Neutrophil (primary cell): Measurements from ENCODE around the gene DENND5B.

Experiments used
- H3K27ac ChIP-seq: fragments of 200-600 bp; sonication (generic); 2 replicates; pipeline ENCODE4 v1.5.1; 2016; ENCODE audit warnings: mild to moderate bottlenecking, moderate library complexity
- H3K27me3 ChIP-seq: fragments of 200-600 bp; sonication (generic); 2 replicates; pipeline ENCODE4 v1.6.0; 2016; ENCODE audit warnings: mild to moderate bottlenecking
- H3K36me3 ChIP-seq: fragments of 200-600 bp; sonication (generic); 2 replicates; pipeline ENCODE4 v1.5.1; 2017
- H3K4me1 ChIP-seq, 2 experiments: fragments of 200-600 bp in 1 of 2; sonication (generic) in 1 of 2; 1 replicate in 1 of 2; 2 replicates in 1 of 2; pipeline versions ENCODE4 v1.5.1 to v1.6.1; 2013 to 2016; ENCODE audit warnings: low read depth in 1 of 2, low read length in 1 of 2, mild to moderate bottlenecking in 1 of 2, moderate library complexity in 1 of 2; ENCODE audit not compliant: control insufficient read depth in 1 of 2, insufficient read depth in 1 of 2
- H3K4me3 ChIP-seq, 2 experiments: fragments of 200-600 bp in 1 of 2; sonication (generic) in 1 of 2; 1 replicate in 1 of 2; 2 replicates in 1 of 2; pipeline ENCODE4 v1.5.1; 2013 to 2016; ENCODE audit warnings: low read depth in 1 of 2, low read length in 1 of 2, mild to moderate bottlenecking in 1 of 2, moderate library complexity in 1 of 2
- H3K9me3 ChIP-seq: fragments of 200-600 bp; sonication (generic); 2 replicates; pipeline ENCODE4 v1.5.1; 2016
- CTCF ChIP-seq: fragments of 200-600 bp; sonication (generic); IDR thresholded peaks from 2 replicates; pipeline ENCODE4 v1.5.1; 2016; ENCODE audit warnings: antibody characterized with exemption

The DENND5B gene

GRCh38 chr12:31482816-31483215, 108.1 kb downstream of the DENND5B start:
- no peak overlapping the region for H3K27ac ChIP-seq
- no peak overlapping the region for H3K4me3 ChIP-seq
- H3K4me1 ChIP-seq, result no peaks in the 10 kb centered on the region
- no peaks in the 10 kb centered on the region for H3K36me3 ChIP-seq
- no peaks in the 10 kb centered on the region for H3K9me3 ChIP-seq
- TF ChIP-seq CTCF, result no peak
- no peaks in the 10 kb centered on the region for H3K27me3 ChIP-seq

- no peak overlapping the region for H3K27ac ChIP-seq
- no peak overlapping the region for H3K4me3 ChIP-seq
- no peaks in the 10 kb centered on the region for H3K36me3 ChIP-seq
- H3K4me1 ChIP-seq, result no peaks in the 10 kb centered on the region
- no peaks in the 10 kb centered on the region for H3K27me3 ChIP-seq
- H3K9me3 ChIP-seq, result no peaks in the 10 kb centered on the region
- TF ChIP-seq CTCF, result no peak
Observed at GRCh38 chr12:31481415-31481814, 109.5 kb downstream of the DENND5B start.

GRCh38 chr12:31479516-31480210, 111.3 kb downstream of the DENND5B start:
- Histone ChIP-seq H3K27ac (no peak overlapping the region), H3K4me3 (no peak overlapping the region), H3K4me1 (no peaks in the 10 kb centered on the region), H3K27me3 (no peaks in the 10 kb centered on the region), H3K36me3 (no peaks in the 10 kb centered on the region), H3K9me3 (no peaks in the 10 kb centered on the region)
- TF ChIP-seq CTCF, result no peak

GRCh38 chr12:31478898-31479297, 112.0 kb downstream of the DENND5B start:
- Histone ChIP-seq H3K4me3 (no peak overlapping the region), H3K27ac (no peak overlapping the region), H3K4me1 (no peaks in the 10 kb centered on the region), H3K27me3 (no peaks in the 10 kb centered on the region), H3K36me3 (no peaks in the 10 kb centered on the region), H3K9me3 (no peaks in the 10 kb centered on the region)
- TF ChIP-seq CTCF, result no peak

- no peak for TF ChIP-seq CTCF
- H3K27me3 ChIP-seq, result no peaks in the 10 kb centered on the region
Observed at GRCh38 chr12:31478425-31478824, 112.5 kb downstream of the DENND5B start.

More at GRCh38 chr12:31478425-31478824, 112.5 kb downstream of the DENND5B start:
- H3K9me3 ChIP-seq, result no peaks in the 10 kb centered on the region
- no peak overlapping the region for H3K27ac ChIP-seq
- no peaks in the 10 kb centered on the region for H3K36me3 ChIP-seq
- no peaks in the 10 kb centered on the region for H3K4me1 ChIP-seq
- no peak overlapping the region for H3K4me3 ChIP-seq
